ENCODE results near the gene IGFL4.

GRCh38 chr19:46023311-46023779, 17.5 kb downstream of the IGFL4 start:
- TF ChIP-seq EZH2 (IDR thresholded peaks at IDR 0.05; ENCODE audit: low read depth, low read length, severe bottlenecking) (no peak), CTCF (IDR thresholded peaks at IDR 0.05; ENCODE audit: control extremely low read depth in 1 of 3, insufficient read depth in 1 of 3, low read depth in 1 of 3, low read length in 3 of 3) (no peak)
